Neutrophil (primary cell): ENCODE results near the gene MCOLN1.

Experiments used
- H3K27ac ChIP-seq: fragments of 200-600 bp; sonication (generic); 2 replicates; pipeline ENCODE4 v1.5.1; 2016; ENCODE audit warnings: mild to moderate bottlenecking, moderate library complexity
- H3K27me3 ChIP-seq: fragments of 200-600 bp; sonication (generic); 2 replicates; pipeline ENCODE4 v1.6.0; 2016; ENCODE audit warnings: mild to moderate bottlenecking
- H3K36me3 ChIP-seq: fragments of 200-600 bp; sonication (generic); 2 replicates; pipeline ENCODE4 v1.5.1; 2017
- H3K4me1 ChIP-seq, 2 experiments: fragments of 200-600 bp in 1 of 2; sonication (generic) in 1 of 2; 1 replicate in 1 of 2; 2 replicates in 1 of 2; pipeline versions ENCODE4 v1.5.1 to v1.6.1; 2013 to 2016; ENCODE audit warnings: low read depth in 1 of 2, low read length in 1 of 2, mild to moderate bottlenecking in 1 of 2, moderate library complexity in 1 of 2; ENCODE audit not compliant: control insufficient read depth in 1 of 2, insufficient read depth in 1 of 2
- H3K4me3 ChIP-seq, 2 experiments: fragments of 200-600 bp in 1 of 2; sonication (generic) in 1 of 2; 1 replicate in 1 of 2; 2 replicates in 1 of 2; pipeline ENCODE4 v1.5.1; 2013 to 2016; ENCODE audit warnings: low read depth in 1 of 2, low read length in 1 of 2, mild to moderate bottlenecking in 1 of 2, moderate library complexity in 1 of 2
- H3K9me3 ChIP-seq: fragments of 200-600 bp; sonication (generic); 2 replicates; pipeline ENCODE4 v1.5.1; 2016
- TF ChIP-seq, protein P1 (sequence below): fragments of 200-600 bp; sonication (generic); IDR thresholded peaks from 2 replicates; pipeline ENCODE4 v1.5.1; 2016; ENCODE audit warnings: antibody characterized with exemption

The MCOLN1 gene

DNA sequence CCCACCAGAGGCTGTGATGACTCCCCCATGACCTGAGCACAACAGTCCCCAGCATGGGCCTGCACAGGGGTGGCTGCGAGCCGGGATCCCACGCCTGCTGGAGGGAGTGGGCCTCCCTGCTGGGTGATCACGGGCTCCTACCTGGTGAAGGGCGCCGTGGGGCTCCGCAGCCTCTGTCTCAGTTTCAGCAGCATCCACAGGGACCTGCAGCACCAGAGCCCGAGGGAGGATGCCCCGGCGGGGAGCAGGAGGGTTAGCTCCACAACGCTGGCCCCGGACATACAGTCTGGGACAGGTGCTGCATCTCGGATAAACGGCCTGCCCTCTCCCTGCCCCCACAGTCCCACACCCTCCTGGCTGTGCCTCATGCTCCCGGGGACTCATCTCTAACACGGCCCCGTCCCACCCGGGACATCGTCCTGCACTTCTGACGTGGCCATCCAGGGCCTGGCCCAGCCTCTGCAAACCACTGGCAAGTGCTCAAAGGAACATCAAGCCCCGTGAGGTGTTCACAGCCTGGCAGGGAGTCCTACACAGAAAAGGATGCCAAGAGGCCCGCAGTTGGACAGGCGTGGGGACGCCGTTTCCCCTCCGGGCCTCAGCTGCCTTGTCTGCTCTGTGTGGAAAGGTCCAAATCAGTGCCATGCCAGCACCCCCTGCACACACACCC is 44.1 kb upstream of the MCOLN1 start:
- H3K9me3 ChIP-seq = no peaks in the 10 kb centered on the region
- H3K27ac ChIP-seq = no peak overlapping the region
- TF ChIP-seq, protein P1, sequence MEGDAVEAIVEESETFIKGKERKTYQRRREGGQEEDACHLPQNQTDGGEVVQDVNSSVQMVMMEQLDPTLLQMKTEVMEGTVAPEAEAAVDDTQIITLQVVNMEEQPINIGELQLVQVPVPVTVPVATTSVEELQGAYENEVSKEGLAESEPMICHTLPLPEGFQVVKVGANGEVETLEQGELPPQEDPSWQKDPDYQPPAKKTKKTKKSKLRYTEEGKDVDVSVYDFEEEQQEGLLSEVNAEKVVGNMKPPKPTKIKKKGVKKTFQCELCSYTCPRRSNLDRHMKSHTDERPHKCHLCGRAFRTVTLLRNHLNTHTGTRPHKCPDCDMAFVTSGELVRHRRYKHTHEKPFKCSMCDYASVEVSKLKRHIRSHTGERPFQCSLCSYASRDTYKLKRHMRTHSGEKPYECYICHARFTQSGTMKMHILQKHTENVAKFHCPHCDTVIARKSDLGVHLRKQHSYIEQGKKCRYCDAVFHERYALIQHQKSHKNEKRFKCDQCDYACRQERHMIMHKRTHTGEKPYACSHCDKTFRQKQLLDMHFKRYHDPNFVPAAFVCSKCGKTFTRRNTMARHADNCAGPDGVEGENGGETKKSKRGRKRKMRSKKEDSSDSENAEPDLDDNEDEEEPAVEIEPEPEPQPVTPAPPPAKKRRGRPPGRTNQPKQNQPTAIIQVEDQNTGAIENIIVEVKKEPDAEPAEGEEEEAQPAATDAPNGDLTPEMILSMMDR = no peak
- H3K4me1 ChIP-seq = peaks cover 3 to 8% of the 10 kb centered on the region in 2 experiments
- peaks cover 10% of the 10 kb centered on the region for H3K27me3 ChIP-seq
- H3K4me3 ChIP-seq = no peak overlapping the region
- H3K36me3 ChIP-seq = peaks cover 5% of the 10 kb centered on the region

DNA sequence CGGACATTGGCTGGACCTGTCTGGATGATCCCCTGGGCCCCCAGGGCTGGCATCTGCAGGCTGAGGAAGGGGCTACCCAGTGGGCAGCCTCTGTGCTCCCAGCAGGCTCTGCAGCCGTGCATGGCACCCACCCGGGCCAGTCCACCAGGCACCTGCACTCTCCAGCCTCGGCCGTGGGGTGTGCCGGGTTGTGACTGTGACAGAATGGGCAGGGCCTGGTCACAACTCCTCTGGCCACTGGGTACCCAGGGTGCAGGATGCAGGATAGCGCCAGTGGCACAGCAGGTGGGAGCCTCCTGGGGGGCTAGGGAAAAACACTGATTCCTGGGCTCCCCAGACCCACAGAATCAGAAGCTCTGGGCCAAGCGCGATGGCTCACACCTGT is 43.6 kb upstream of the MCOLN1 start:
- peaks cover 5 to 11% of the 10 kb centered on the region in 2 experiments for H3K4me1 ChIP-seq
- peaks cover 15% of the 10 kb centered on the region for H3K27me3 ChIP-seq
- H3K36me3 ChIP-seq = peaks cover 4% of the 10 kb centered on the region
- TF ChIP-seq, protein P1 = no peak
- no peaks in the 10 kb centered on the region for H3K9me3 ChIP-seq
- no peak overlapping the region for H3K4me3 ChIP-seq
- H3K27ac ChIP-seq = no peak overlapping the region

DNA sequence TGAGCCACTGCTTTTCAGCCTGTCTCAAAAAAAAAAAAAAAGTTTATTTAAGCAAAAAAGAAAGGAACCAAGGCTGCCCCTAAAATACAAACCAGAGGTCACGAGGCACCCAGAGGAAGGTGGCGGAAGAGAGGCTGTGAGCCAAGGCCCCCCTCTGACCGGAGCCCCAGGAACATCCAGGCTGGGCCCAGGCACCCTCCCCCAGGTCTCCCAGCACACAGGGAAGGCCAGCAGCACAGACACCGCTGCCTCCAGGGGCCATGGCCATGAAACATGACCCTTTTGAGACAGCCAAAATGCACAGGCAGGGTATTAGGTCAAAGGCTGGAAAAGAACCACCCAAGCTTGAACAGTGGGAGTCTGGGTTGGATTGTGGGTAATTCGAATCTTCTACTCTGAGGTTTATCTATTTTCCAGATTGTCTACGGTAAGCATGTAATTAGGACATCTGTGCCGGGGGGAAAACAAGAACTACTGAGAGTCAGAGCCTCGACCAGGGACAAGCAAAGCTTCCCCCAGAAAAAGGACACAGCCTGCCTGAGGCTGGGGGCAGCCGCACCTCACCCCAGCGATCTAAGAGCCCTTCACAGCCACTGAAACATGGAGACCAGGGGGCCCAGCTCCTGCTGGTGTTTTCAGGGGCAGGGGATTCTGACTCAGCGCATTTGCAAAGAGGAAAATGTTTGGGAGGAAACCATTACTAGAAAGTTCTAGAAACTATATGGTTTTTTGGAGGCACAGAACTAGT is 42.0 kb upstream of the MCOLN1 start:
- Histone ChIP-seq H3K36me3 (no peaks in the 10 kb centered on the region), H3K9me3 (no peaks in the 10 kb centered on the region), H3K27ac (no peak overlapping the region), H3K27me3 (peaks cover 17% of the 10 kb centered on the region), H3K4me3 (no peak overlapping the region), H3K4me1 (peaks cover 5 to 11% of the 10 kb centered on the region in 2 experiments)
- TF ChIP-seq, protein P1 = no peak

DNA sequence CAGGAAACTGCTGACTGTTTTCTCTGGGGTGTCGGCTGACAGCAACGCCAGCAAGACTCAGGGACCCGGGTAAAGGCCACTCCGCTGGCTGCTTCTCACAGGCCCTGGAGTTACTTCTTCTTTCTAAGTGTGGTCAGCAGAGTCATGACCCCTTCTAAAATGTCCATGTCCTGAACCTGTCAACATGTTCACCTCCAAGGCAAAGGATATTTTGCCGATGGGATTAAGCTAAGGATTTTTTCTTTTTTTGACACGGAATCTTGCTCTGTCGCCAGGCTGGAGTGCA is 41.5 kb upstream of the MCOLN1 start:
- H3K27ac ChIP-seq = no peak overlapping the region
- no peaks in the 10 kb centered on the region for H3K9me3 ChIP-seq
- TF ChIP-seq, protein P1 = no peak
- no peak overlapping the region for H3K4me3 ChIP-seq
- H3K36me3 ChIP-seq = no peaks in the 10 kb centered on the region
- H3K27me3 ChIP-seq = peaks cover 17% of the 10 kb centered on the region
- peaks cover 5 to 11% of the 10 kb centered on the region in 2 experiments for H3K4me1 ChIP-seq

DNA sequence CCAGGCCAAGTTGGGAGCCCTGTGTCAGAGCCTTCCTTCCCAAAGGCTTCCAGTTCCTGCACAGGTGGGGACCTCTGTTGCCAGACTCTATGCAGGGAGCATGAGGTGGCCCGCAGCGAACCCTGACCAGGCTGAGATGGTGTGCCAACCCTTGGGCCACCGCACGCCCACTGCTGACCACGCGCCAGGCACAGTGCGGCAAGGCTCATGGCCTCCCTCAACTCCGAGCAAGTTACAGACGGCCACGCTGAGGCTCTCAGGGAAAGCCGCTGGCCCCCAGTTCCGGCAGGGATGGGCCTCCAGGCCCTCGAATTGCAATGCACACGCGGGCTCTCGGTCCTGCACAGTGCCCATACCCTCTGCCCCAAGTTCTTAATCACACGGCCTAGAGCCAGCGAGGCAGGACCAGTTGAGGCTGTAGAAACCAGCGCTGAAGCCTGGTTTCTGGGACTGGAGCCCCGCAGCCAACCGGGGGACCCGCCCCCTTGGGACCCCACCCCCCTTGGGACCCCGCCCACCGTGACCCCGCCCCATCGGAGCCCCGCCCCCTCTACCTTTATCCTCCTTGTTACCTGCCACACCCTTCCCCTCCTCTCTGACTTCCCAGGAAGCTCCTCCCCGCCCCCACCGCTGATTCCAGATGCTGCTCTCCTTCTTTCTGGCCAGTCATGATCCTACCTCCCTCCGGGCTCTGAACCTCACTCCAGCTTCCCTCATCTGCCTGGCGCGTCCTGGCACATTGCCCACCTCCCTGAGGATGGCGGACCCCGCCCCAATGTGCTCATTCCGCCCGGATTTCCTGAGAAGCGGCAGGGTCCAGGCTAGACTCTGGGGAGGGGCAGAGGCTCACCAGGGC is 39.6 kb upstream of the MCOLN1 start:
- TF ChIP-seq, protein P1 = no peak
- H3K4me3 ChIP-seq = no peak overlapping the region
- H3K9me3 ChIP-seq = no peaks in the 10 kb centered on the region

More for the DNA sequence above, 39.6 kb upstream of the MCOLN1 start:
- no peak overlapping the region for H3K27ac ChIP-seq
- H3K27me3 ChIP-seq = peaks cover 17% of the 10 kb centered on the region
- peaks cover 5 to 11% of the 10 kb centered on the region in 2 experiments for H3K4me1 ChIP-seq
- no peaks in the 10 kb centered on the region for H3K36me3 ChIP-seq
